ENCODE results near the gene CALML4.
"Not testable (repeated sequence)": the region's sequence is repeated elsewhere in the genome, so short reads cannot be mapped to it uniquely, and the experiment has no call there.

CALML4 gene

GRCh38 chr15:68217341-68217740, 12.2 kb upstream of the CALML4 start:
- WGBS (ENCODE audit: extremely low coverage, insufficient coverage, low lambda C conversion rate) = no CpG with 5 or more reads among the region's 4 CpGs
- Histone ChIP-seq H3K79me2 (ENCODE audit: control insufficient read depth, insufficient read depth, low read length) (peaks cover 16% of the 10 kb centered on the region), H3K4ac (ENCODE audit: low read depth, low read length) (no peak overlapping the region), H3K9ac (ENCODE audit: low read length) (no peak overlapping the region), H3K36me3 (ENCODE audit: control insufficient read depth, insufficient read depth, low read length) (no peaks in the 10 kb centered on the region), H2BK120ac (ENCODE audit: low read depth, low read length) (no peak overlapping the region), H4K8ac (ENCODE audit: low read depth, low read length) (no peak overlapping the region), H2BK15ac (replicated peaks; ENCODE audit: low read depth) (no peak overlapping the region), H3K23ac (ENCODE audit: low read length) (no peak overlapping the region), H3K27ac (ENCODE audit: low read depth, low read length) (no peak overlapping the region), H3K56ac (ENCODE audit: low read length) (no peak overlapping the region), H3K4me2 (ENCODE audit: low read length) (no peak overlapping the region), H3K27me3 (ENCODE audit: insufficient read depth, low read length, poor library complexity) (no peaks in the 10 kb centered on the region), H2BK5ac (ENCODE audit: low read length) (no peak overlapping the region), H2AK5ac (ENCODE audit: low read length) (no peak overlapping the region), H4K5ac (ENCODE audit: low read length) (no peak overlapping the region), H3K4me3 (ENCODE audit: low read length) (no peak overlapping the region), H3K18ac (ENCODE audit: low read length) (no peak overlapping the region), H3K79me1 (ENCODE audit: low read length) (peaks cover 24% of the 10 kb centered on the region), H3K4me1 (ENCODE audit: control insufficient read depth, low read depth, low read length) (no peaks in the 10 kb centered on the region)
- no peak for DNase-seq

- Histone ChIP-seq H3K9ac (ENCODE audit: low read length) (no peak overlapping the region), H4K8ac (ENCODE audit: low read depth, low read length) (no peak overlapping the region), H3K36me3 (ENCODE audit: control insufficient read depth, insufficient read depth, low read length) (no peaks in the 10 kb centered on the region), H3K79me1 (ENCODE audit: low read length) (peaks cover 23% of the 10 kb centered on the region), H3K4ac (ENCODE audit: low read depth, low read length) (no peak overlapping the region), H3K56ac (ENCODE audit: low read length) (no peak overlapping the region), H3K4me2 (ENCODE audit: low read length) (no peak overlapping the region), H2BK5ac (ENCODE audit: low read length) (no peak overlapping the region), H3K23ac (ENCODE audit: low read length) (no peak overlapping the region), H4K5ac (ENCODE audit: low read length) (no peak overlapping the region), H3K79me2 (ENCODE audit: control insufficient read depth, insufficient read depth, low read length) (peaks cover 11% of the 10 kb centered on the region), H2BK15ac (replicated peaks; ENCODE audit: low read depth) (no peak overlapping the region), H3K4me1 (ENCODE audit: control insufficient read depth, low read depth, low read length) (no peaks in the 10 kb centered on the region), H2AK5ac (ENCODE audit: low read length) (no peak overlapping the region), H3K4me3 (ENCODE audit: low read length) (no peak overlapping the region), H3K27me3 (ENCODE audit: insufficient read depth, low read length, poor library complexity) (no peaks in the 10 kb centered on the region), H2BK120ac (ENCODE audit: low read depth, low read length) (no peak overlapping the region), H3K18ac (ENCODE audit: low read length) (no peak overlapping the region), H3K27ac (ENCODE audit: low read depth, low read length) (no peak overlapping the region)
- no peak for DNase-seq
- WGBS (ENCODE audit: extremely low coverage, insufficient coverage, low lambda C conversion rate) = no CpG with 5 or more reads among the region's 6 CpGs
Observed at GRCh38 chr15:68214838-68215254, 9.7 kb upstream of the CALML4 start.

- no peak overlapping the region for H4K8ac ChIP-seq (ENCODE audit: low read depth, low read length)
- no peak overlapping the region for H2BK15ac ChIP-seq (replicated peaks; ENCODE audit: low read depth)
- H2BK120ac ChIP-seq (ENCODE audit: low read depth, low read length) = no peak overlapping the region
- no peaks in the 10 kb centered on the region for H3K27me3 ChIP-seq (ENCODE audit: insufficient read depth, low read length, poor library complexity)
- no peak overlapping the region for H3K9ac ChIP-seq (ENCODE audit: low read length)
- peaks cover 24% of the 10 kb centered on the region for H3K79me1 ChIP-seq (ENCODE audit: low read length)
- peaks cover 11% of the 10 kb centered on the region for H3K79me2 ChIP-seq (ENCODE audit: control insufficient read depth, insufficient read depth, low read length)
- no peak for DNase-seq
- H2AK5ac ChIP-seq (ENCODE audit: low read length) = no peak overlapping the region
- no peaks in the 10 kb centered on the region for H3K36me3 ChIP-seq (ENCODE audit: control insufficient read depth, insufficient read depth, low read length)
- WGBS (ENCODE audit: extremely low coverage, insufficient coverage, low lambda C conversion rate) = no CpG with 5 or more reads among the region's 17 CpGs
- no peak overlapping the region for H3K56ac ChIP-seq (ENCODE audit: low read length)
- H3K4me3 ChIP-seq (ENCODE audit: low read length) = no peak overlapping the region
- H4K5ac ChIP-seq (ENCODE audit: low read length) = no peak overlapping the region
- no peak overlapping the region for H3K27ac ChIP-seq (ENCODE audit: low read depth, low read length)
- H3K4ac ChIP-seq (ENCODE audit: low read depth, low read length) = no peak overlapping the region
- H3K4me2 ChIP-seq (ENCODE audit: low read length) = no peak overlapping the region
- H2BK5ac ChIP-seq (ENCODE audit: low read length) = no peak overlapping the region
- no peak overlapping the region for H3K23ac ChIP-seq (ENCODE audit: low read length)
- H3K4me1 ChIP-seq (ENCODE audit: control insufficient read depth, low read depth, low read length) = no peaks in the 10 kb centered on the region
- H3K18ac ChIP-seq (ENCODE audit: low read length) = no peak overlapping the region
Observed at GRCh38 chr15:68213991-68214837, 9.1 kb upstream of the CALML4 start.

- not testable (repeated sequence) for DNase-seq; H3K56ac ChIP-seq (ENCODE audit: low read length); H3K18ac ChIP-seq (ENCODE audit: low read length); H3K4me2 ChIP-seq (ENCODE audit: low read length); H3K9ac ChIP-seq (ENCODE audit: low read length); H3K27me3 ChIP-seq (ENCODE audit: insufficient read depth, low read length, poor library complexity); H3K4me1 ChIP-seq (ENCODE audit: control insufficient read depth, low read depth, low read length); H2BK120ac ChIP-seq (ENCODE audit: low read depth, low read length); H3K23ac ChIP-seq (ENCODE audit: low read length); H2AK5ac ChIP-seq (ENCODE audit: low read length); H3K4ac ChIP-seq (ENCODE audit: low read depth, low read length); H3K4me3 ChIP-seq (ENCODE audit: low read length); H3K79me2 ChIP-seq (ENCODE audit: control insufficient read depth, insufficient read depth, low read length); H2BK15ac ChIP-seq (replicated peaks; ENCODE audit: low read depth); H4K5ac ChIP-seq (ENCODE audit: low read length); H4K8ac ChIP-seq (ENCODE audit: low read depth, low read length); H2BK5ac ChIP-seq (ENCODE audit: low read length); H3K36me3 ChIP-seq (ENCODE audit: control insufficient read depth, insufficient read depth, low read length); H3K27ac ChIP-seq (ENCODE audit: low read depth, low read length)
- H3K79me1 ChIP-seq (ENCODE audit: low read length) = peaks cover 20% of the 10 kb centered on the region
- WGBS (ENCODE audit: extremely low coverage, insufficient coverage, low lambda C conversion rate) = no CpG with 5 or more reads among the region's 6 CpGs
Observed at GRCh38 chr15:68213491-68213845, 8.3 kb upstream of the CALML4 start.

- no peaks in the 10 kb centered on the region for H3K27me3 ChIP-seq (ENCODE audit: insufficient read depth, low read length, poor library complexity)
- peaks cover 18% of the 10 kb centered on the region for H3K79me1 ChIP-seq (ENCODE audit: low read length)
- no peak overlapping the region for H3K23ac ChIP-seq (ENCODE audit: low read length)
- no peaks in the 10 kb centered on the region for H3K79me2 ChIP-seq (ENCODE audit: control insufficient read depth, insufficient read depth, low read length)
- no peak overlapping the region for H3K18ac ChIP-seq (ENCODE audit: low read length)
- H3K4me1 ChIP-seq (ENCODE audit: control insufficient read depth, low read depth, low read length) = no peaks in the 10 kb centered on the region
- WGBS (ENCODE audit: extremely low coverage, insufficient coverage, low lambda C conversion rate) = no CpG with 5 or more reads among the region's 14 CpGs
- H2BK15ac ChIP-seq (replicated peaks; ENCODE audit: low read depth) = no peak overlapping the region
- DNase-seq = no peak
- H4K8ac ChIP-seq (ENCODE audit: low read depth, low read length) = no peak overlapping the region
- H3K4me3 ChIP-seq (ENCODE audit: low read length) = no peak overlapping the region
- H3K9ac ChIP-seq (ENCODE audit: low read length) = no peak overlapping the region
- no peak overlapping the region for H2BK120ac ChIP-seq (ENCODE audit: low read depth, low read length)
- no peak overlapping the region for H3K56ac ChIP-seq (ENCODE audit: low read length)
- no peak overlapping the region for H4K5ac ChIP-seq (ENCODE audit: low read length)
- H3K27ac ChIP-seq (ENCODE audit: low read depth, low read length) = no peak overlapping the region
- no peak overlapping the region for H2BK5ac ChIP-seq (ENCODE audit: low read length)
- no peaks in the 10 kb centered on the region for H3K36me3 ChIP-seq (ENCODE audit: control insufficient read depth, insufficient read depth, low read length)
- no peak overlapping the region for H2AK5ac ChIP-seq (ENCODE audit: low read length)
- H3K4me2 ChIP-seq (ENCODE audit: low read length) = no peak overlapping the region
- no peak overlapping the region for H3K4ac ChIP-seq (ENCODE audit: low read depth, low read length)
Observed at GRCh38 chr15:68211656-68212320, 6.7 kb upstream of the CALML4 start.

All from mesendoderm (in vitro differentiated cells).